ENCODE data around the gene PRR15.

PRR15 gene

DNA sequence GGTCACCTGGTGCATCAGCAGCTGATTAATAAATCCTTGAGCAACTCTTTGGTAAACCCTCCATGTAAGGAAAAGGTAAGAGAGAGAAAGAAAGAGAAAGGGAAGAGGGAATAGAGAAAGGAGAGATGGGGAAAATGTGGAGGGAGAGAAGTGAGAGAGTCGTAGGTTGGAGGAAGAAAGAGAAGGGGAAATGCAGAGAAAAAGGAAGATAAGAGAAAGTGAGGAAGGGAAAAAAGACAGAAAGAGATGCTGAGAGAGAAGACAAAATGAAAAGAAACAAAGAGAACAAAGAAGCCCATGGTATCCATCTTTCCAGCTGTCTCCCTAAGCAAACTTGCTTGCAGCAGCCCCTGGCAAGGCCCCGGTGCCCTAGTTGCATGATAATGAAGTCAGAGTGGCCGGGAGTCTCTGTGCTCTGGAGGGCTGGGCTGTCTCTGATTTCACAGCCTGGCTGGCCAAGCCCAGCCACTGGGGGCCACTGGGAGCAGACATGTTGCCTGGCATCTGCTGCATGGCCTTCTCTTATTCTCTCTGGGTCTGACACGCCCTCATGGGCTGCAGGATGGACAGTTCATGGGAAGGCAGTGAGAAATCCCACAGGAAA, 48.4 kb downstream of the PRR15 start:
- TF ChIP-seq POLR2AphosphoS5 (IDR thresholded peaks at IDR 0.05; ENCODE audit: low read depth) (no peak), SPI1 (IDR thresholded peaks at IDR 0.05; ENCODE audit: borderline replicate concordance, low read depth) (no peak)
- TF ChIP-seq, protein P1, sequence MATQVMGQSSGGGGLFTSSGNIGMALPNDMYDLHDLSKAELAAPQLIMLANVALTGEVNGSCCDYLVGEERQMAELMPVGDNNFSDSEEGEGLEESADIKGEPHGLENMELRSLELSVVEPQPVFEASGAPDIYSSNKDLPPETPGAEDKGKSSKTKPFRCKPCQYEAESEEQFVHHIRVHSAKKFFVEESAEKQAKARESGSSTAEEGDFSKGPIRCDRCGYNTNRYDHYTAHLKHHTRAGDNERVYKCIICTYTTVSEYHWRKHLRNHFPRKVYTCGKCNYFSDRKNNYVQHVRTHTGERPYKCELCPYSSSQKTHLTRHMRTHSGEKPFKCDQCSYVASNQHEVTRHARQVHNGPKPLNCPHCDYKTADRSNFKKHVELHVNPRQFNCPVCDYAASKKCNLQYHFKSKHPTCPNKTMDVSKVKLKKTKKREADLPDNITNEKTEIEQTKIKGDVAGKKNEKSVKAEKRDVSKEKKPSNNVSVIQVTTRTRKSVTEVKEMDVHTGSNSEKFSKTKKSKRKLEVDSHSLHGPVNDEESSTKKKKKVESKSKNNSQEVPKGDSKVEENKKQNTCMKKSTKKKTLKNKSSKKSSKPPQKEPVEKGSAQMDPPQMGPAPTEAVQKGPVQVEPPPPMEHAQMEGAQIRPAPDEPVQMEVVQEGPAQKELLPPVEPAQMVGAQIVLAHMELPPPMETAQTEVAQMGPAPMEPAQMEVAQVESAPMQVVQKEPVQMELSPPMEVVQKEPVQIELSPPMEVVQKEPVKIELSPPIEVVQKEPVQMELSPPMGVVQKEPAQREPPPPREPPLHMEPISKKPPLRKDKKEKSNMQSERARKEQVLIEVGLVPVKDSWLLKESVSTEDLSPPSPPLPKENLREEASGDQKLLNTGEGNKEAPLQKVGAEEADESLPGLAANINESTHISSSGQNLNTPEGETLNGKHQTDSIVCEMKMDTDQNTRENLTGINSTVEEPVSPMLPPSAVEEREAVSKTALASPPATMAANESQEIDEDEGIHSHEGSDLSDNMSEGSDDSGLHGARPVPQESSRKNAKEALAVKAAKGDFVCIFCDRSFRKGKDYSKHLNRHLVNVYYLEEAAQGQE (IDR thresholded peaks at IDR 0.05; ENCODE audit: insufficient replicate concordance, low read depth) = no peak
- TF ChIP-seq, protein P2, sequence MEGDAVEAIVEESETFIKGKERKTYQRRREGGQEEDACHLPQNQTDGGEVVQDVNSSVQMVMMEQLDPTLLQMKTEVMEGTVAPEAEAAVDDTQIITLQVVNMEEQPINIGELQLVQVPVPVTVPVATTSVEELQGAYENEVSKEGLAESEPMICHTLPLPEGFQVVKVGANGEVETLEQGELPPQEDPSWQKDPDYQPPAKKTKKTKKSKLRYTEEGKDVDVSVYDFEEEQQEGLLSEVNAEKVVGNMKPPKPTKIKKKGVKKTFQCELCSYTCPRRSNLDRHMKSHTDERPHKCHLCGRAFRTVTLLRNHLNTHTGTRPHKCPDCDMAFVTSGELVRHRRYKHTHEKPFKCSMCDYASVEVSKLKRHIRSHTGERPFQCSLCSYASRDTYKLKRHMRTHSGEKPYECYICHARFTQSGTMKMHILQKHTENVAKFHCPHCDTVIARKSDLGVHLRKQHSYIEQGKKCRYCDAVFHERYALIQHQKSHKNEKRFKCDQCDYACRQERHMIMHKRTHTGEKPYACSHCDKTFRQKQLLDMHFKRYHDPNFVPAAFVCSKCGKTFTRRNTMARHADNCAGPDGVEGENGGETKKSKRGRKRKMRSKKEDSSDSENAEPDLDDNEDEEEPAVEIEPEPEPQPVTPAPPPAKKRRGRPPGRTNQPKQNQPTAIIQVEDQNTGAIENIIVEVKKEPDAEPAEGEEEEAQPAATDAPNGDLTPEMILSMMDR (IDR thresholded peaks at IDR 0.05; ENCODE audit: insufficient read depth, low read length) = no peak
- Histone ChIP-seq H3K27me3 (ENCODE audit: insufficient read depth, poor library complexity, severe bottlenecking) (no peaks in the 10 kb centered on the region), H3K27ac (replicated peaks) (no peak overlapping the region), H3K4me3 (replicated peaks; ENCODE audit: insufficient read depth, low read length) (no peak overlapping the region)
- no peak for DNase-seq (ENCODE audit: low read depth in 1 of 2, low spot score in 1 of 2)

GRCh38 chr7:29612596-29612995, 49.0 kb downstream of the PRR15 start:
- Histone ChIP-seq H3K27ac (replicated peaks) (no peak overlapping the region), H3K27me3 (ENCODE audit: insufficient read depth, poor library complexity, severe bottlenecking) (no peaks in the 10 kb centered on the region), H3K4me3 (replicated peaks; ENCODE audit: insufficient read depth, low read length) (no peak overlapping the region)
- no peak for TF ChIP-seq SPI1 (IDR thresholded peaks at IDR 0.05; ENCODE audit: borderline replicate concordance, low read depth)
- no peak for TF ChIP-seq POLR2AphosphoS5 (IDR thresholded peaks at IDR 0.05; ENCODE audit: low read depth)
- TF ChIP-seq, protein P2 (IDR thresholded peaks at IDR 0.05; ENCODE audit: insufficient read depth, low read length) = no peak
- TF ChIP-seq GABPA (IDR thresholded peaks at IDR 0.05; ENCODE audit: low read depth) = no peak
- TF ChIP-seq, protein P1 (IDR thresholded peaks at IDR 0.05; ENCODE audit: insufficient replicate concordance, low read depth) = no peak
- no peak for DNase-seq (ENCODE audit: low read depth in 1 of 2, low spot score in 1 of 2)

DNA sequence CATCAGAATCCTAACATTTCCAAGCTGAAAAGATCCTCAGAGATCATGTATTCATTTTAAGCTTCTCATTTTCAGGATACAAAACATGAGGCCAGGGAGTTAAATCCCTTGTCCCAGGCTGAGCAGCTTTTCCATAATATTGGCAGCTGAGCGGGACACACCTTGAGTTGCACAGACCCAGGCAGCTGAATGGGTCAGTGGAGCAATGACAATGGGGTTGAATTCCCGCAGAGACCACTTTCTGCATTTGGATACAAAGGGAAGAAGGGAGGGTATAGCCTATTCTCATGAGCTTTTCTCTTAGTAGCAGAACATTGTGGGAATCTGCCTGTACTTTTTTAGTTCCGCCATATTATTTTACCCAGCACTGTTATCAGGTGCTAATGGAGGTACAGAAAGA, 49.5 kb downstream of the PRR15 start:
- H3K27ac ChIP-seq (replicated peaks) = no peak overlapping the region
- H3K27me3 ChIP-seq (ENCODE audit: insufficient read depth, poor library complexity, severe bottlenecking) = no peaks in the 10 kb centered on the region
- no peak overlapping the region for H3K4me3 ChIP-seq (replicated peaks; ENCODE audit: insufficient read depth, low read length)
- TF ChIP-seq, protein P1 (IDR thresholded peaks at IDR 0.05; ENCODE audit: insufficient replicate concordance, low read depth) = no peak
- TF ChIP-seq SPI1 (IDR thresholded peaks at IDR 0.05; ENCODE audit: borderline replicate concordance, low read depth) = no peak
- no peak for TF ChIP-seq GABPA (IDR thresholded peaks at IDR 0.05; ENCODE audit: low read depth)
- DNase-seq (ENCODE audit: low read depth in 1 of 2, low spot score in 1 of 2) = no peak
